OCI-LY7 (cell line): ENCODE measurements around the gene LY9. TPM values are rescaled to one million over a fixed set of nuclear protein-coding genes. Genes with fewer than 3 reads are reported as not detected.

Experiments
- BruUV-seq: library from RNA; stranded (reverse); fragments of 400-500 nt; replicated peaks from 2 replicates; lab custom pipeline; 2021; lab: Mats Ljungman, UMichigan
- CTCF ChIA-PET: fragments of 300-600 bp; sonication (Branson Sonifier 250); formaldehyde crosslinking; loops from one replicate; lab custom pipeline; 2022; ENCODE audit warnings: antibody characterized with exemption; ENCODE audit not compliant: unreplicated experiment; lab: Charles Lee
- POLR2A ChIA-PET: fragments of 300-600 bp; sonication (Branson Sonifier 250); formaldehyde crosslinking; loops from one replicate; lab custom pipeline; 2022; ENCODE audit warnings: antibody characterized with exemption; lab: Charles Lee
- DNase-seq: peaks from one replicate; pipeline ENCODE4 v3.0.0-alpha.2; 2015; ENCODE audit warnings: low spot score
- H2AFZ ChIP-seq: fragments of 200-600 bp; sonication (generic), shearing (Covaris generic); 2 replicates; pipeline ENCODE4 v1.6.1; 2014; ENCODE audit warnings: mild to moderate bottlenecking, antibody characterized with exemption, low read length, moderate library complexity
- H3K27ac ChIP-seq: fragments of 200-600 bp; sonication (generic); 2 replicates; pipeline ENCODE4 v1.5.1; 2014; ENCODE audit warnings: mixed run types, low read depth, mild to moderate bottlenecking, moderate library complexity, low read length, inconsistent platforms; ENCODE audit not compliant: poor library complexity, severe bottlenecking
- H3K36me3 ChIP-seq: fragments of 200-600 bp; sonication (generic); 2 replicates; pipeline ENCODE4 v1.6.1; 2014; ENCODE audit warnings: mild to moderate bottlenecking, antibody characterized with exemption, low read length, moderate library complexity, mixed read lengths; ENCODE audit not compliant: insufficient read depth
- H3K4me1 ChIP-seq: fragments of 200-600 bp; sonication (generic); 2 replicates; pipeline ENCODE4 v1.5.1; 2014; ENCODE audit warnings: mild to moderate bottlenecking, low read length; ENCODE audit not compliant: insufficient read depth, poor library complexity, severe bottlenecking
- H3K4me2 ChIP-seq: fragments of 200-600 bp; sonication (generic); 2 replicates; pipeline ENCODE4 v1.6.1; 2014; ENCODE audit warnings: mild to moderate bottlenecking, low read length
- H3K4me3 ChIP-seq: fragments of 200-600 bp; sonication (generic); 2 replicates; pipeline ENCODE4 v1.5.1; 2014; ENCODE audit warnings: mild to moderate bottlenecking, low read depth, low read length; ENCODE audit not compliant: poor library complexity, severe bottlenecking
- H3K79me2 ChIP-seq: fragments of 200-600 bp; sonication (generic); 2 replicates; pipeline ENCODE4 v1.6.1; 2016; ENCODE audit warnings: low read depth, mild to moderate bottlenecking, low read length, moderate library complexity, mixed read lengths; ENCODE audit not compliant: insufficient read depth
- H3K9me2 ChIP-seq: fragments of 200-600 bp; sonication (generic); 2 replicates; pipeline ENCODE4 v1.6.1; 2016; ENCODE audit warnings: mild to moderate bottlenecking, low read length, mixed read lengths; ENCODE audit not compliant: insufficient read depth
- H3K9me3 ChIP-seq: fragments of 200-600 bp; sonication (generic); 2 replicates; pipeline ENCODE4 v1.6.1; 2014; ENCODE audit warnings: mild to moderate bottlenecking, mixed run types, low read length, mixed read lengths
- H4K20me1 ChIP-seq: fragments of 200-600 bp; sonication (generic); 2 replicates; pipeline ENCODE4 v1.6.1; 2014; ENCODE audit warnings: mild to moderate bottlenecking, antibody characterized with exemption, low read length, moderate library complexity, mixed read lengths; ENCODE audit not compliant: insufficient read depth
- CTCF ChIP-seq: fragments of 200-600 bp; sonication (generic); conservative IDR thresholded peaks from 2 replicates; pipeline ENCODE4 v1.5.1; 2014; ENCODE audit warnings: mild to moderate bottlenecking, antibody characterized with exemption, low read length, moderate library complexity, mixed read lengths
- EZH2phosphoT487 ChIP-seq: fragments of 200-600 bp; sonication (generic); IDR thresholded peaks from 2 replicates; pipeline ENCODE4 v1.6.1; 2018; ENCODE audit warnings: low read depth, borderline replicate concordance, mild to moderate bottlenecking, mixed run types, antibody characterized with exemption, low read length, moderate library complexity, mixed read lengths
- intact Hi-C: fragments of 100-400 bp; cut with micrococcal nuclease; formaldehyde crosslinking; loops from one replicate; pipeline ENCODE4 v1.10.0; 2022; ENCODE audit not compliant: unreplicated experiment
- total RNA-seq, 2 experiments: library from RNA; depleted of rRNA in 1 of 2; stranded (reverse); fragments of >200 nt in 1 of 2; shearing (Covaris generic) in 1 of 2; gene quantifications; 2 replicates each; pipeline ENCODE4 v1.2.3, GENCODE V29; 2014 to 2022

LY9 gene
- total RNA-seq, 2 experiments from 2014 or later: 28.4 to 40.2 TPM

- Histone ChIP-seq H3K4me3 (no peak overlapping the region), H3K36me3 (no peaks in the 10 kb centered on the region), H3K9me2 (no peaks in the 10 kb centered on the region), H2AFZ (no peak overlapping the region), H3K79me2 (no peaks in the 10 kb centered on the region), H4K20me1 (no peaks in the 10 kb centered on the region), H3K4me1 (peaks cover 43% of the 10 kb centered on the region), H3K9me3 (no peaks in the 10 kb centered on the region), H3K27ac (no peak overlapping the region), H3K4me2 (no peak overlapping the region)
- ChIA-PET CTCF (interaction anchor here (0.9 kb wide), 1 partner anchor 25 kb away, joined by 3 read pairs; no protein-coding TSS in a partner anchor), POLR2A (interaction anchor here (0.6 kb wide), 1 partner anchor 48 kb away, joined by 6 read pairs; no protein-coding TSS in a partner anchor)
- TF ChIP-seq EZH2phosphoT487 (no peak), CTCF (no peak)
- DNase-seq: no peak
- BruUV-seq: no TSS peak
- intact Hi-C loops: no loop called here
Observed at GRCh38 chr1:160841079-160841478, 45.1 kb downstream of the LY9 start.

GRCh38 chr1:160844447-160845232 is 48.7 kb downstream of the LY9 start:
- H3K4me3 ChIP-seq: no peak overlapping the region
- no peak overlapping the region for H2AFZ ChIP-seq
- H3K4me2 ChIP-seq: no peak overlapping the region
- H4K20me1 ChIP-seq: no peaks in the 10 kb centered on the region
- ChIA-PET POLR2A (interaction anchor here (0.6 to 0.7 kb wide), 2 partner anchors 14 to 126 kb away, joined by 3 to 4 read pairs; no protein-coding TSS in a partner anchor), CTCF (interaction anchor here (0.7 kb wide), 1 partner anchor 119 kb away, joined by 3 read pairs; no protein-coding TSS in a partner anchor)
- BruUV-seq: no TSS peak
- no peak overlapping the region for H3K27ac ChIP-seq
- TF ChIP-seq CTCF: no peak
- TF ChIP-seq EZH2phosphoT487: no peak
- intact Hi-C loops: no loop called here
- H3K4me1 ChIP-seq: peaks cover 18% of the 10 kb centered on the region
- no peaks in the 10 kb centered on the region for H3K79me2 ChIP-seq
- no peaks in the 10 kb centered on the region for H3K9me2 ChIP-seq
- H3K36me3 ChIP-seq: no peaks in the 10 kb centered on the region
- DNase-seq: no peak
- no peaks in the 10 kb centered on the region for H3K9me3 ChIP-seq

- Histone ChIP-seq H3K4me2 (no peak overlapping the region), H3K36me3 (no peaks in the 10 kb centered on the region), H3K9me2 (no peaks in the 10 kb centered on the region), H3K9me3 (no peaks in the 10 kb centered on the region), H3K4me1 (peaks cover 18% of the 10 kb centered on the region), H4K20me1 (no peaks in the 10 kb centered on the region), H3K27ac (no peak overlapping the region), H2AFZ (no peak overlapping the region), H3K4me3 (no peak overlapping the region), H3K79me2 (no peaks in the 10 kb centered on the region)
- intact Hi-C loops: no loop called here
- BruUV-seq: no TSS peak
- DNase-seq: no peak
- ChIA-PET POLR2A (interaction anchor here (0.6 kb wide), 2 partner anchors 132 to 141 kb away, joined by 3 read pairs; no protein-coding TSS in a partner anchor), CTCF (no interaction called here)
- no peak for TF ChIP-seq CTCF
- no peak for TF ChIP-seq EZH2phosphoT487
Observed at GRCh38 chr1:160846281-160846680, 50.3 kb downstream of the LY9 start.
